ENCODE measurements around the gene COL5A1. TPM values are rescaled to one million over a fixed set of nuclear protein-coding genes. Genes with fewer than 3 reads are reported as not detected.

COL5A1 gene
- total RNA-seq, 1 experiment from 2014 or later: 9.5 TPM

GRCh38 chr9:134723037-134723436 is 81.4 kb downstream of the COL5A1 start:
- Histone ChIP-seq H3K4ac (ENCODE audit: low read depth, low read length) (no peak overlapping the region), H2BK5ac (ENCODE audit: insufficient read length, low read length) (no peak overlapping the region), H2AK5ac (ENCODE audit: insufficient read length, low read length) (no peak overlapping the region), H3K23ac (ENCODE audit: insufficient read length, low read depth, low read length) (no peak overlapping the region), H3K56ac (ENCODE audit: insufficient read length, low read depth, low read length) (no peak overlapping the region), H4K20me1 (ENCODE audit: control insufficient read depth, insufficient read depth, insufficient read length) (no peaks in the 10 kb centered on the region), H3K18ac (ENCODE audit: insufficient read length, low read depth, low read length) (no peak overlapping the region), H3K14ac (ENCODE audit: insufficient read depth, low read length) (no peak overlapping the region), H3K4me2 (ENCODE audit: insufficient read depth, insufficient read length, low read length) (no peak overlapping the region), H2BK120ac (ENCODE audit: low read depth, low read length, poor library complexity, severe bottlenecking) (no peak overlapping the region), H3T11ph (ENCODE audit: low read length) (no peak overlapping the region), H2BK15ac (ENCODE audit: low read depth, low read length) (no peak overlapping the region), H4K5ac (ENCODE audit: insufficient read length, low read depth, low read length) (no peak overlapping the region), H4K91ac (ENCODE audit: insufficient read length, low read depth, low read length) (no peak overlapping the region), H3K27me3 (ENCODE audit: insufficient read depth, low read length) (no peaks in the 10 kb centered on the region), H2AFZ (ENCODE audit: low read length) (no peak overlapping the region), H2BK12ac (ENCODE audit: insufficient read length, low read depth, low read length) (no peak overlapping the region), H4K8ac (replicated peaks; ENCODE audit: insufficient read length, low read depth, low read length) (no peak overlapping the region), H2BK20ac (ENCODE audit: low read depth, low read length, poor library complexity, severe bottlenecking) (no peak overlapping the region), H3K79me1 (ENCODE audit: insufficient read depth, low read depth, low read length, poor library complexity, severe bottlenecking) (no peaks in the 10 kb centered on the region), H3K9ac (ENCODE audit: extremely low read depth, insufficient read length, low read length) (no peak overlapping the region), H3K4me1 (ENCODE audit: insufficient read depth, low read length) (no peaks in the 10 kb centered on the region), H3K27ac (ENCODE audit: insufficient read length, low read depth, low read length) (no peak overlapping the region), H3K23me2 (ENCODE audit: insufficient read length, low read depth, low read length, poor library complexity, severe bottlenecking) (no peaks in the 10 kb centered on the region), H3K79me2 (ENCODE audit: insufficient read depth, low read length) (no peaks in the 10 kb centered on the region), H3K9me3 (ENCODE audit: control insufficient read depth, low read depth, low read length) (no peaks in the 10 kb centered on the region)
- DNase-seq: no peak
- no peak overlapping the region for H3K27ac Mint-ChIP-seq
- no peak for TF ChIP-seq CTCF (conservative IDR thresholded peaks at IDR 0.05)
- no CpG with 5 or more reads among the region's 17 CpGs for WGBS (ENCODE audit: extremely low coverage, insufficient read length, low lambda C conversion rate)
- no peak overlapping the region for H3K4me3 Mint-ChIP-seq
- H3K4me1 Mint-ChIP-seq: peaks cover 3 to 6% of the 10 kb centered on the region in 2 experiments; a peak in 3 of 4 replicates
- H3K9me3 Mint-ChIP-seq: no peaks in the 10 kb centered on the region
- no peaks in the 10 kb centered on the region; a peak in 1 of 7 replicates for H3K36me3 Mint-ChIP-seq (ENCODE audit: insufficient read depth in 1 of 3, low read depth in 3 of 3)
- H3K27me3 Mint-ChIP-seq (ENCODE audit: low read depth): no peaks in the 10 kb centered on the region; the same call in 1 of the 2 replicates
